Trophoblast cell (in vitro differentiated cells and primary cell): Measurements from ENCODE around the gene TMEM154.

Experiments
- DNase-seq, 2 donors: peaks; one replicate each; pipeline ENCODE4 v3.0.0-alpha.2; 2016
- H2AFZ ChIP-seq: 2 replicates; pipeline ENCODE4 v1.6.1; 2013; ENCODE audit warnings: low read length, moderate library complexity, mild to moderate bottlenecking; ENCODE audit not compliant: insufficient read depth, poor library complexity
- H2AK5ac ChIP-seq: 2 replicates; pipeline ENCODE4 v1.6.1; 2013; ENCODE audit warnings: mild to moderate bottlenecking, low read length
- H2BK120ac ChIP-seq: 2 replicates; pipeline ENCODE4 v1.6.1; 2013; ENCODE audit warnings: low read length, mild to moderate bottlenecking, moderate library complexity; ENCODE audit not compliant: insufficient read depth, poor library complexity
- H2BK12ac ChIP-seq: 2 replicates; pipeline ENCODE4 v1.6.1; 2013; ENCODE audit warnings: mild to moderate bottlenecking, low read length, moderate library complexity
- H2BK5ac ChIP-seq: 2 replicates; pipeline ENCODE4 v1.6.1; 2013; ENCODE audit warnings: low read length, low read depth, moderate library complexity, mild to moderate bottlenecking; ENCODE audit not compliant: poor library complexity
- H3K14ac ChIP-seq: 2 replicates; pipeline ENCODE4 v1.6.1; 2013; ENCODE audit warnings: mild to moderate bottlenecking, low read length
- H3K18ac ChIP-seq: 2 replicates; pipeline ENCODE4 v1.6.1; 2013; ENCODE audit warnings: mild to moderate bottlenecking, low read length
- H3K23ac ChIP-seq: 2 replicates; pipeline ENCODE4 v1.6.1; 2013; ENCODE audit warnings: low read length
- H3K27ac ChIP-seq: 2 replicates; pipeline ENCODE4 v1.5.1; 2013; ENCODE audit warnings: low read depth, mild to moderate bottlenecking, inconsistent platforms, low read length, moderate library complexity
- H3K27me3 ChIP-seq: 2 replicates; pipeline ENCODE4 v1.6.1; 2013; ENCODE audit warnings: inconsistent platforms, mild to moderate bottlenecking, low read length, moderate library complexity; ENCODE audit not compliant: insufficient read depth
- H3K36me3 ChIP-seq, 2 experiments: 1 replicate in 1 of 2; 2 replicates in 1 of 2; pipeline ENCODE4 v1.6.1; 2013; ENCODE audit warnings: low read length in 2 of 2, mild to moderate bottlenecking in 2 of 2, moderate library complexity in 1 of 2; ENCODE audit not compliant: insufficient read depth in 2 of 2, control insufficient read depth in 1 of 2
- H3K4ac ChIP-seq: 2 replicates; pipeline ENCODE4 v1.6.1; 2013; ENCODE audit warnings: low read depth, mild to moderate bottlenecking, low read length, moderate library complexity
- H3K4me1 ChIP-seq, 2 experiments: 1 replicate in 1 of 2; 2 replicates in 1 of 2; pipeline ENCODE4 v1.6.1; 2013; ENCODE audit warnings: low read length in 2 of 2, mild to moderate bottlenecking in 2 of 2, moderate library complexity in 1 of 2; ENCODE audit not compliant: insufficient read depth in 2 of 2, control insufficient read depth in 1 of 2
- H3K4me2 ChIP-seq: 2 replicates; pipeline ENCODE4 v1.6.1; 2013; ENCODE audit warnings: inconsistent platforms, mild to moderate bottlenecking, low read length, moderate library complexity
- H3K4me3 ChIP-seq: 2 replicates; pipeline ENCODE4 v1.5.1; 2013; ENCODE audit warnings: mild to moderate bottlenecking, low read depth, low read length, inconsistent platforms
- H3K79me1 ChIP-seq: one replicate; pipeline ENCODE4 v1.6.1; 2013; ENCODE audit warnings: low read length
- H3K79me2 ChIP-seq: 2 replicates; pipeline ENCODE4 v1.6.1; 2013; ENCODE audit warnings: low read length, mild to moderate bottlenecking; ENCODE audit not compliant: control insufficient read depth, insufficient read depth, poor library complexity
- H3K9ac ChIP-seq: 2 replicates; pipeline ENCODE4 v1.6.1; 2013; ENCODE audit warnings: mild to moderate bottlenecking, low read length
- H3K9me3 ChIP-seq: 2 replicates; pipeline ENCODE4 v1.6.1; 2013; ENCODE audit warnings: low read depth, mild to moderate bottlenecking, control low read depth, inconsistent platforms, low read length; ENCODE audit not compliant: insufficient read depth
- H4K12ac ChIP-seq: 2 replicates; pipeline ENCODE4 v1.6.1; 2013; ENCODE audit warnings: low read depth, mild to moderate bottlenecking, low read length, moderate library complexity
- H4K8ac ChIP-seq: 2 replicates; pipeline ENCODE4 v1.6.1; 2013; ENCODE audit warnings: low read depth, mild to moderate bottlenecking, low read length, moderate library complexity
- H4K91ac ChIP-seq: one replicate; pipeline ENCODE4 v1.6.1; 2013; ENCODE audit warnings: low read depth, mild to moderate bottlenecking, low read length, moderate library complexity
- WGBS: extraction: QIAGEN DNeasy Blood & Tissue Kit; methylation state at CpG from one replicate; pipeline ENCODE4 v1.1.7; 2013; ENCODE audit warnings: missing lambda C conversion rate; ENCODE audit not compliant: insufficient read length, insufficient coverage; ENCODE audit errors: extremely low coverage; 5-methylcytosine and 5-hydroxymethylcytosine counted together

Gene TMEM154

DNA sequence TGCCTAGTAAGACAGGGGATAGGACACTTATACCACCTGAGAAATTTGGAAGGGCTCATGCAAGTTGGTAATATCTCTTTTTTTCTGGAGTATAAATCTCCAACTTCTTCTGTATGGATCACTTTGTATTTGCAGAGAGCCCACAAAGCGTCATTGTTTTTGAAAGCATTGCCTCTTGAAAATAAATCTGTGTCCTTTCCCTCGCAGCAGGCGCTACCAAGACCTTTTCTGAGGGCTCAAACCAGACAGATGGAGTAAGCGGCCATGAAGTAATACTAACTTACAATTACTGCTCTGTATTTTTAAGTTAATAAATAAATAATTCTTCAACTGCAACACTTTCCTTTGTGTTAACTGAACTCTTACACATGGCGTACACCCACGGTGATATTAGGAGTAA lies 87.9 kb downstream of the TMEM154 start:
- no peaks in the 10 kb centered on the region for H3K27me3 ChIP-seq
- no peaks in the 10 kb centered on the region for H3K36me3 ChIP-seq
- no peak overlapping the region for H3K27ac ChIP-seq
- DNase-seq = no peak
- no peak overlapping the region for H3K4me2 ChIP-seq
- H3K9ac ChIP-seq = no peak overlapping the region
- peaks cover 4% of the 10 kb centered on the region for H3K9me3 ChIP-seq
- H4K8ac ChIP-seq = no peak overlapping the region
- no peak overlapping the region for H2BK120ac ChIP-seq
- H2BK12ac ChIP-seq = no peak overlapping the region
- no peak overlapping the region for H4K91ac ChIP-seq
- no peak overlapping the region for H2BK5ac ChIP-seq
- no peak overlapping the region for H2AK5ac ChIP-seq
- no peak overlapping the region for H3K18ac ChIP-seq
- no peak overlapping the region for H3K23ac ChIP-seq
- no CpG with 5 or more reads among the region's 6 CpGs for WGBS
- no peak overlapping the region for H3K4me3 ChIP-seq
- no peak overlapping the region for H4K12ac ChIP-seq
- no peaks in the 10 kb centered on the region for H3K79me2 ChIP-seq
- peaks cover 0 to 4% of the 10 kb centered on the region in 2 experiments for H3K4me1 ChIP-seq
- no peaks in the 10 kb centered on the region for H3K79me1 ChIP-seq
- H2AFZ ChIP-seq = no peak overlapping the region
- no peak overlapping the region for H3K4ac ChIP-seq
- H3K14ac ChIP-seq = no peak overlapping the region

DNA sequence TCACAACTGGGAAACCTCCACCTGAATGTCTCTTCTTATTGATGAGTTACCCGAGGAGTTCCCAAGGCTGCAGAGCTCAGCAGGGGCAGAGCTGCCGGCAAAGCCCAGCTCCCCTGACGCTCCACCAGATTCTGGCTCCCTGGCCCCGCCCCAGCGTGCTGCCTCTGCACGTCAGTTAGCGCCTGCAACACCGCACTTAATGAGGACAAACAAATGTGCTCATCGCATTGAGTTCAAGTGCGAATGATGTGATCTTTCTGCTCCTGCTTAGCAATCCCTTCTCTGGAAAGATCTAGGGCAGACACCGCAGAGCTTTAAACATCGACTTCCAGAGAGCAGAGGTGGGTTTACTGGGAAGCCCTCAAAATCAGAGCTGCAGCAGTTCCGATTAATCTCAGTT lies 88.4 kb downstream of the TMEM154 start:
- no CpG with 5 or more reads among the region's 13 CpGs for WGBS
- no peaks in the 10 kb centered on the region for H3K79me1 ChIP-seq
- H3K79me2 ChIP-seq = no peaks in the 10 kb centered on the region
- H3K36me3 ChIP-seq = no peaks in the 10 kb centered on the region
- no peak overlapping the region for H3K27ac ChIP-seq
- H2BK5ac ChIP-seq = no peak overlapping the region
- H4K91ac ChIP-seq = no peak overlapping the region
- peak in 1 of 2 donors; percentile 40 for DNase-seq
- no peak overlapping the region for H3K14ac ChIP-seq
- no peak overlapping the region for H3K18ac ChIP-seq
- H2AFZ ChIP-seq = no peak overlapping the region
- H2BK120ac ChIP-seq = no peak overlapping the region
- no peak overlapping the region for H3K9ac ChIP-seq
- H3K23ac ChIP-seq = no peak overlapping the region
- H4K8ac ChIP-seq = no peak overlapping the region
- peak overlapping the region; percentile 6 for H3K4me2 ChIP-seq
- peaks cover 4% of the 10 kb centered on the region for H3K9me3 ChIP-seq
- H3K4me3 ChIP-seq = no peak overlapping the region
- H3K4ac ChIP-seq = no peak overlapping the region
- no peak overlapping the region for H4K12ac ChIP-seq
- H3K4me1 ChIP-seq = peaks cover 0 to 4% of the 10 kb centered on the region in 2 experiments
- H2BK12ac ChIP-seq = no peak overlapping the region
- H3K27me3 ChIP-seq = no peaks in the 10 kb centered on the region
- no peak overlapping the region for H2AK5ac ChIP-seq

DNA sequence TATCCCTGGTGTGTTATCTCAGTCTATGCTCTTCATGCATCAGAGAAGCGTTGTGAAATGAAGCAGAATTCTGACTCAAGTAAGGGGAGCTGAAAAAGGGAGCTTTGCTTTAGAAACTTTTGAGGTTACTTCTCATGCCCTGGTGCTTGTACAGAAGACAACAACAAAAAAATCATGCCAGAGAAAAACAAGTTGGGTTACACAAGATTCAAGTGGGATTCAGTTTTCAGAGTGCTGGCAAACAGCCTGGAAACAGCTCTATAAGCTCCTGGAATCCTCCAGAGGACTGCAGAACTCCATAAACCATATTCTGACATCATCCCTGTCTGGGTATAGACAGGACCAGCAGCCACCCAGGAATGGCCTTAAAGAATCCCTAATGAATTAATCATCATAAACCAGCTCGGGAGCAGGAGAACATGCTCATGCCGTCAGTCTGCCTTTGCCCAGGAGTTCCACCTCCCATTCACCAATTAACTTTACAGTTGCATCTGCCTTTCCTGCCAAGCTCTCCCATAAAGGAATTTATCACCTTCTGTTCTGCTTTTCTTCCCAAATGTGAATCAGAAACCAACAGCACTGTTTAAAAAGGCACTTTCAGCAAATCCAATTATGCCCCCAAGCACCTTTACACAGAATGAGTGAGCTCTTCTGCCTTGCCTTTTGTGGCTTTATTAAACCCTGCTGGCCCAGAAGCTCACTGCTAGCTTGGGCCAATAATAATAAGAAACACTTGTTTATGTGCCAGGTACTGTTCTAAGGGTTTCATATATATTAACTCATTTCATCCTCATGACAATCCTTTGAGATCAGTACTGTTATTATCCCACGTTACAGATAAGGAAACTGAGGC lies 89.4 kb downstream of the TMEM154 start:
- H3K4me2 ChIP-seq = no peak overlapping the region
- H3K27ac ChIP-seq = no peak overlapping the region
- no peak overlapping the region for H3K4me3 ChIP-seq
- no peak overlapping the region for H3K14ac ChIP-seq
- peaks cover 0 to 4% of the 10 kb centered on the region in 2 experiments for H3K4me1 ChIP-seq
- H2BK120ac ChIP-seq = no peak overlapping the region
- no peaks in the 10 kb centered on the region for H3K36me3 ChIP-seq
- no peak overlapping the region for H2AFZ ChIP-seq
- no peak overlapping the region for H4K8ac ChIP-seq
- H4K91ac ChIP-seq = no peak overlapping the region
- WGBS = no CpG with 5 or more reads among the region's 4 CpGs
- H3K4ac ChIP-seq = no peak overlapping the region
- no peak overlapping the region for H3K9ac ChIP-seq
- H3K79me2 ChIP-seq = no peaks in the 10 kb centered on the region
- H3K9me3 ChIP-seq = peaks cover 4% of the 10 kb centered on the region
- no peaks in the 10 kb centered on the region for H3K27me3 ChIP-seq
- no peak overlapping the region for H2BK12ac ChIP-seq
- H3K23ac ChIP-seq = no peak overlapping the region
- peak; percentile 74 for DNase-seq
- no peaks in the 10 kb centered on the region for H3K79me1 ChIP-seq
- H2BK5ac ChIP-seq = no peak overlapping the region
- H2AK5ac ChIP-seq = no peak overlapping the region
- no peak overlapping the region for H3K18ac ChIP-seq
- no peak overlapping the region for H4K12ac ChIP-seq

DNA sequence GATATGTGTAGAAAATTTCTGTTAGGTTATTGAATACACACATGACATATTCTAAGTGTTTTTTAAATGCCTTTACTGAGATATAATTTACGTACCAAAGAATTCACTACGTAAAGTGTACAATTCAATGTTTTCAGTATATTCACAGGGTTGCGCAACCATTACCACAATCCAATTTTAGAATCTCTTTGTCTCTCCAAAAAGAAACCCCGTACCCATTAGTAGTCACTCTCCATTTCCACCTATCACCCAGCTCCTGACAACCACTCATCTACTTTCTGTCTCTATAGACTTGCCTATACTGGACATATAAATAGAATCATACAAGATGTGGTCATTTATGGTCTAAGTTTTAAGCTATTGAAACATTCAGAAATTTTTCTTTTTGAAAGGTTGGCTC lies 90.9 kb downstream of the TMEM154 start:
- Histone ChIP-seq H3K27me3 (no peaks in the 10 kb centered on the region), H4K91ac (no peak overlapping the region), H3K4me2 (no peak overlapping the region), H3K79me1 (no peaks in the 10 kb centered on the region), H3K79me2 (no peaks in the 10 kb centered on the region), H3K4ac (no peak overlapping the region), H3K14ac (no peak overlapping the region), H2BK12ac (no peak overlapping the region), H3K23ac (no peak overlapping the region), H2AFZ (no peak overlapping the region), H2AK5ac (no peak overlapping the region), H3K27ac (no peak overlapping the region), H3K9me3 (peaks cover 4% of the 10 kb centered on the region), H4K8ac (no peak overlapping the region), H3K4me1 (peaks cover 0 to 4% of the 10 kb centered on the region in 2 experiments), H3K18ac (no peak overlapping the region), H2BK5ac (no peak overlapping the region), H3K9ac (no peak overlapping the region), H3K4me3 (no peak overlapping the region), H4K12ac (no peak overlapping the region), H3K36me3 (no peaks in the 10 kb centered on the region), H2BK120ac (no peak overlapping the region)
- DNase-seq = no peak
- no CpG with 5 or more reads among the region's 4 CpGs for WGBS
